GM12873 (cell line): ENCODE results near the gene NUBP1.
A peak's percentile ranks its signal among the peaks of the same experiment; 100 is the strongest.

ENCODE experiments used
- TF ChIP-seq, protein P1 (sequence below): IDR thresholded peaks from 2 replicates; pipeline ENCODE4 v1.5.1; 2012; ENCODE audit warnings: low read depth, mild to moderate bottlenecking, moderate library complexity, low read length, control low read depth; ENCODE audit not compliant: insufficient read depth; ENCODE audit errors: missing control alignments

NUBP1 gene

DNA sequence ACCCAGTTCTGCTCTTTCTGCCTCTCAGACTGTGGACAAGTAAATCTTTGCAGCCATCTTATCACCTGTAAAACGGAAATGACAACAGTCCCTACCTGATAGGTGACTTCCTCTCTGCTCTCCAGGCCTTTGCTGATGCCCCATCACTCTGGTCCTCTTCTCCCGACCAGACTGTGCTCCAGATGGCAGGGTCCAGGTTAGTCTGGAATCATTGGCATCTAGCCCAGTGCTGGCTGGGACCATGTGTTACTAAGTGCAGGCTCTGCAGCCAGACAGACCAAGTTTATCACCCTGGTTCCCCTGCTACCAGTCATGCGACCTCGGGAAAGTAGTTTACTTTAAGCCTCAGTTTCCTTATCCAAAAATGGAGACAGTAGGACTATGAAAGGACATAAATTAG, 1.8 kb upstream of the NUBP1 start:
- TF ChIP-seq, protein P1, sequence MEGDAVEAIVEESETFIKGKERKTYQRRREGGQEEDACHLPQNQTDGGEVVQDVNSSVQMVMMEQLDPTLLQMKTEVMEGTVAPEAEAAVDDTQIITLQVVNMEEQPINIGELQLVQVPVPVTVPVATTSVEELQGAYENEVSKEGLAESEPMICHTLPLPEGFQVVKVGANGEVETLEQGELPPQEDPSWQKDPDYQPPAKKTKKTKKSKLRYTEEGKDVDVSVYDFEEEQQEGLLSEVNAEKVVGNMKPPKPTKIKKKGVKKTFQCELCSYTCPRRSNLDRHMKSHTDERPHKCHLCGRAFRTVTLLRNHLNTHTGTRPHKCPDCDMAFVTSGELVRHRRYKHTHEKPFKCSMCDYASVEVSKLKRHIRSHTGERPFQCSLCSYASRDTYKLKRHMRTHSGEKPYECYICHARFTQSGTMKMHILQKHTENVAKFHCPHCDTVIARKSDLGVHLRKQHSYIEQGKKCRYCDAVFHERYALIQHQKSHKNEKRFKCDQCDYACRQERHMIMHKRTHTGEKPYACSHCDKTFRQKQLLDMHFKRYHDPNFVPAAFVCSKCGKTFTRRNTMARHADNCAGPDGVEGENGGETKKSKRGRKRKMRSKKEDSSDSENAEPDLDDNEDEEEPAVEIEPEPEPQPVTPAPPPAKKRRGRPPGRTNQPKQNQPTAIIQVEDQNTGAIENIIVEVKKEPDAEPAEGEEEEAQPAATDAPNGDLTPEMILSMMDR = no peak

DNA sequence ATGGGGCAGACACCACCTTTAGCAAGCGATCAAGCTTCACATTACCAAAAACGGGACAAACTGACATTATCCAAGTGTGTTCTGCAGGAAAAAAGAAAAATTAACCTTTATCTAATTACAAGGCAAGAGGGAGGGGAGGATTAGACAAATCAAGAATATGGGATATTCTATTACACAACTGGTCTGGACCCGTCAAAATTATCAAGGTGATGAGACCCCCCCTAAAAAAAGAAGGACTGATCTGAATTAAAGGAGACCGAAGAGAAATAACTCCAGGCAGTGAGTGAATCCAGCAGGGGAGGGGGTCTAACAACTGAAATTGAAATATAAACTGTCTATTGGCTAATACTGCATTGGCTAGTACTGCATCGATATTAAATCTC, 424 bp upstream of the NUBP1 start:
- TF ChIP-seq, protein P1 = no peak

DNA sequence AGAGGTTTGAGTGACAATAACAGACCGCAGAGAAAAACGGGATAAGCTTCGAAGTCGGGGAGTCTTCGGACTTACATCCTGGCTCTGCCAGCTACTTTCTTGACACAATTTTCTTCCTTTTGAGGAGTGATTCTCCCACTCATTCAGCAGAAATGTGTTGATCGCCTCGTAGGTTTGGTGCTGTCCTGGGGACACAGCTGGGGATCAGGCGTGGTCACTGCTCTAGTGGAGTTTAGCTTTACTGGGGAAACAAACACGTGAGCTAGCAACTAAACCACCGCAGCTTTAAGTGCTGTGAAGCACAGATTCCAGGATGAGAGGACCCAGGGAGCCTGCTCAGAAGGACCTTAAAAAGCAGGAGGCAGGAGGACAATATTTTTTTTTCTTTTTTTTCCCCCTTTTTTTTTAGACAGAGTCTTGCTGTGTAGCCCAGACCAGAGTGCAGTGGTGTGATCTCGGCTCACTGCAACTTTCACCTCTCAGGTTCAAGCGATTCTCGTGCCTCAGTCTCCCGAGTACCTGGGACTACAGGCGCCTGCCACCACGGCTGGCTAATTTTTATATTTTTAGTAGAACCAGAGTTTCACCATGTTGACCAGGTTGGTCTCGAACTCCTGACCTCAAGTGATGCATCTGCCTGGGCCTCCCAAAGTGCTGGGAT, 858 bp downstream of the NUBP1 start:
- TF ChIP-seq, protein P1 = no peak

DNA sequence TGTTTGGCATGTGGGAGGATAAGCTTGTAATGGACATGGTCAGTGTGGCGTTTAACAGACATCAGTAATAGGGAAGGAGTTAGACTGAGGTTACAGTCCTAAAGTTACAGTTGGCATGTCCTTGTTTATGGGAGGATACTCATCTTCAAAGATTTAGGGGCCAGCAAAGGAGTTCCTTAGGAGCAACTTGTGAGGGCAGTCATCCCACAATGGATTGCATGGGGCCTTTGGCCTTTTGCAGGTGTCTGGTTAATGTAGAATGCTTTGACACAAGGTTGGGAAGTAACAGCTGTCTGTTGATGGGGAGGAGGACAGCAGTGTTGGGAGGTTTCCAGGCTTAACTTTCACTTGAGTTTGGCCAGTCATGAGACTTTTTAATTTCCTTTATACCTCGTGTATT, 2.2 kb downstream of the NUBP1 start:
- TF ChIP-seq, protein P1 = no peak

DNA sequence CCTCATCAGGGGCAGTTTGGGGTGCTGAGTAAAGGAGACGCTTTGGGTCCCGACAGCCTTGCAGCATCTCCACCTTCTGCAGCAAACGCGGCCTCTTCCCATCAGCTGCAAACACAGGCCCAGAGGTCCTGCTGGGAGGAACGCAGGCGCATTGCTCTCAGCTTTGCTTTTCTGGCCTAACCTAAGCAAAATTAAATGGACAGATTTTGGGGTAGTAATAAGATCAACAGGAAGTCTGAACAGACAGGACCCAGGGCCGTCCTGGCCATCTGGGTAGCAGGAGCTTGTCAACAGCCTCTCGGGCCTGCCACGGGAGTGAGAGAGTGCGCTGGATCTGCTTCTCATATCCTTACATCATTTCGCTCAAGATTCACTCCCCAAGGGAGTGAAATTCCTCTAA, 7.2 kb downstream of the NUBP1 start:
- TF ChIP-seq, protein P1 = no peak

DNA sequence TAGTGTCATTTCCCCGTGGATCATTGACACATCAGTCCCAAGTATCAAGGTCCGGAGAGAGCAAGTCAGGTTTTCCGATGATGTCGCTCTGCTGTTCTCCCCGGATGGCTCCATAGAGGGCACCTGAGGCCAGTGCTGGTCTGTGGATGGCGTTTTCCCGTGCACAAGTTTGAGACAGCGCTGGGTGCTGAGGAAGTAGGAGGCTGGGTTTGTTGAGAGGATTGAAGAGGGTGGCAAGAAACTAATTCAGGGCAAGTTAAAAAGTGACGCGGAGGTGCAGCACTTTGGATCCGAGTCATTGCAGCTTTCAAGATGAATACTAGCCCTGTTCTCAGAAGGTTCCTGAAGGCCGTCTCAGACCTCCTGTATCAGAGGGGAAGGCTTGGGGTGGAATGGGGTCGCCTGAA, 7.7 kb downstream of the NUBP1 start:
- TF ChIP-seq, protein P1 = peak; percentile 33

DNA sequence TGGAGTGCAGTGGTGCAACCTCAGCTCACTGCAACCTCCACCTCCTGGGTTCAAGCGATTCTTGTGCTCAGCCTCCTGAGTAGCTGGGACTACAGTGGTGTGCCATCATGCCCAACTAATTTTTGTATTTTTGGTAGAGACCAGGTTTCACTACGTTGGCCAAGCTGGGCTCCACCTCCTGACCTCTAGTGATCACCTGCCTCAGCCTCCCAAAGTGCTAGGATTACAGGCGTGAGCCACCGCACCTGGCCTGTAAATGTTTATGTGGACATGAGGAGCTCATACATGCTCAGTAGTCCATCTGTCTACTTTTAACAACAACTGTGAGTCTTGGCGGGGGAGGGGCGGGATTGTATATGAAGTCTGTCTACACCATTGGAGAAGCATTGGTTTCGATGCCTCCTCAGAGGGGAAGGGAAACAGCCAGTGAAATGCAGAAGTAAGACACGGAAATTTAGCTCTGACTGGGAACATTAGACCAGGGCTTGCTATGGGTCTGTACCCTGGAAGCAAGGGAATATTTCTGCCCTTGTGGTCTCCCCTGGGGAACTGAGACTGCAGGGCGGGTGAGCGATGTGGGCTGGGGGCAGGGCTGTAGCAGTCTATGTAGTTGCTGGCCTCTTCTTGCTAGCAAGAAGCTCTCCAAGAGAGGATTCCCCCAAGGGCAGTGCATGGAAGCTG, 9.3 kb downstream of the NUBP1 start:
- TF ChIP-seq, protein P1 = no peak
